GDM1 (cell line): ENCODE measurements around the gene PRPF40A.
"Not testable (repeated sequence)": the region's sequence is repeated elsewhere in the genome, so short reads cannot be mapped to it uniquely, and the experiment has no call there.

Experiments used
- DNase-seq: peaks from one replicate; lab custom pipeline; 2025; lab: John Stamatoyannopoulos, UW

The PRPF40A gene

DNA sequence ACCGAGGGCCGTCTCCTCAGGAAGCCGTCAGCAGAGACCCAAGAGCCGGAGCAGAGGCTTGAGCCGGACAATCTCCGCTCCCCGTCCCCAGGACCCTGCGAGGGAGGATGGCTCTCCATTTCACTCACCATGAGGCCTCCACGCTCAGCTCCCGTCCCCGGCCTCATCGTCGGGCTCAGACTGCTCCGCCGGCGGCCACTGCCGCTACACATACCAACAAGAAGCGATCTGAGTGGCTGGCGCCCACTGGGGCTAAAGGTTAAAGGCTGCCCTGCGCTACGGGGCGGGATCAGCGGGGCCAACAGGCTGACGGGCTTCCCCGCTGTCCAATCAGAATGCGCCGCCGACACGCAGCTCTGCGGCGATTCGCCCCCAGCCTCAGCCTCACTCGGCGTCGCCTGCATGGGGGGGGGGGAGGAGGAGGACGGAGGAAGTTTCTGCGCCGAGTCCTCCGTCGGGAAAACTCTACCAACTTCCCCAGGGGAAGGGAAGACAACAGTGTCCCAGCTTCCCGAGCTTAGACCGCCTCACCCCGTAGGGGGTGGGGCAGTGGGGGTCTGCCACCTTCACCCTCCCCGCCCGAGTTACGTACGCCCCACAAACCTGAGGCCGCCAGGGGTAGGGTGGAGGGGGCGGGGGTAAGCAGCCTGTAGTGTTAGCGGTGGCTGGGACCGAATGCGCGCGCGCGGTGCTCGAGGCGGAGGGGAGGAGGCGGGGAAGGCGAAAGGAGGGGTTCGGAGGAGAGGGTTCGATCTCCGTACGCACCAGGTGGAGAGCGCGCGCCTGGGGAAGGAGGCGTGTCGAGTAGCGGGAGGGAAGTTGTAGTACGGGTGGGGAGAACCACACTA is at the start of gene PRPF40A:
Gene PRPF40A (minus strand): TSS at position 234 of the 848 bp plus-strand sequence. CDS start 22 bp downstream, at position 212.
- DNase-seq, result peak; percentile 97

DNA sequence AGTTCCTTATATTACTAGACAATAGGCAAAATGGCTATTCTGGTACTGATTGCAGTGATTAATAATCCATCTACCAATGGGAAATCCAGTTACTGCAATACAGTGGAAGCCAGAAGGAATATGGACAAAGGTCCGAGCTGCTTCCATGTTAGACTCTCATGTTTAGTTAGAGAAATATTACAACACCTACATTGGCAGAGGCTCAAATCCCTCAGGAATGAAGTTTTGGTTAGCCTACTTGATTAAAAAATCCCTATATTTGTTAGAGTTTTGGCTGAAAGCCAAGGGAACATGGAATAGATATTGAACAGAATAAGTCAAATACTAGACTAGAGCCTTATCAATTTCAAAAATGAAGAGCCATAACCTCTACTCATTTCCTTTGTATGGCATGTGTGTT is 49.7 kb upstream of the PRPF40A start:
- no peak for DNase-seq

DNA sequence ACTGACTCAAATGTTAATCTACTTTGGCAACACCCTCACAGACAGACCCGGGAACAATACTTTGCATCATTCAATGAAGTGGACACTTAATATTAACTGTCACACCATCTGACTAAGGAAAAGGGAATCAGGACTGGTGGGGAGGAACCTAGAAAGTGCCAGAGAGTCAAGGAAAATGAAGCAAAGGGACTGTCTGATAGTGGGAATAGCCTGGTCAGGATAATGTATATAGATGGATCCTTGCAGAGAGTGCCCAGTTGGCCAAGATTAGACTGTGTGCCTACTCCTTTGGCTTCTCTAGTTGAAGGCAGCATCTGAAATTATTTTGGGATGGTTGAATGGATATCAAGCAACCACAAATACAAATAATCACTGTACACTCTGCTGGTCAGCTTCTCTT is 46.4 kb upstream of the PRPF40A start:
- no peak for DNase-seq

DNA sequence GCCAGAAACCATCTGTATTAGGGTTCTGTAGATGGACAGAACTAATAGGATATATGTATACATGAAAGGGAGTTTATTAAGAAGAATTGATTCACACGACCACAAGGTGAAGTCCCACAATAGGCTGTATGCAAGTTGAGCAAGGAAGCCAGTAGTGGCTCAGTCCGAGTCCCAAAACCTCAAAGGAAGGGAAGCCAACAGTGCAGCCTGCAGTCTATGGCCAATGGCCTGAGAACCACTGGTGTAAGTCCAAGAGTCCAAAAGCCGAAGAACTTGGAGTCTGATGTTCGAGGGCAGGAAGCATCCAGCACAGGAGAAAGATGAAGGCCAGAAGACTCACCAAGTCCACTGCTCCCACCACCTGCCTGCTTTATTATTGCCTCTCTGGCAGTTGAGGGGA is 45.9 kb upstream of the PRPF40A start:
- not testable (repeated sequence) for DNase-seq

DNA sequence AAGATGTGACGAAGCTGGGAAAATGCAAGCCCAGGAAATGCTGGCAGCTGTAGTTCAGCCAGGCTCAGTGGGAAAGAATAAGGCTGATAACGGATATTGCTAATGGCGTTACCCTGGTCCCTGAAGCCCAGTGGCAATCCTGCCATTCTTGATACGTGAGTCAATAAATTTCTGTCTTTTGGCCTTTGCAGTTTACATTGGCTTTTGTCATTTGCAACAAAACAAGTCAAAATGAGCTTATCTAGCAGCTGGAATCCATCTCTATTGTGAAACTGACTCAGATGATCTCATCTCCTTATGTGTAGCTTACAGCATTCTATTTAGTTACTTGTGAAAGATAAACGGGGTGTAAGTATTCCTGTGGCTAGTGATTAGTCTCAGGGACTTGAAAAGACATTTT is 44.9 kb upstream of the PRPF40A start:
- DNase-seq, result no peak

DNA sequence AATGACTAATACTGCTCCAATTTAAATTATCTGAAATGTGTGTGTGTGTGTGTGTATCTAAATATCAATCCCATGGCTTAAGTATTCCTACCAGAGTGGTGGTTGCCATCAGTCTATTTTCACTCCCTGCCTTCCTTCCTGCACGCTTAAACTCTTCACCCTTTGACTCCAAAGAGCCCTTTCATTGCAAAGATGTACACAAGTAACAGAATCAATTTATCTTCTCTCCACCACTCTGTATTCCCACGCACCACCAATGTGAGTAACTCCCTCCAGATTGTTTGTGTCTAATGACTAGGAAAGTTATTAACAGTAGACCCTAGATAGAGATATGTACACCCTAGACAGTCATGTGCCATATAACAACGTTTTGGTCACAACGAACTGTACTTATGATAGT is 44.0 kb upstream of the PRPF40A start:
- DNase-seq, result no peak

DNA sequence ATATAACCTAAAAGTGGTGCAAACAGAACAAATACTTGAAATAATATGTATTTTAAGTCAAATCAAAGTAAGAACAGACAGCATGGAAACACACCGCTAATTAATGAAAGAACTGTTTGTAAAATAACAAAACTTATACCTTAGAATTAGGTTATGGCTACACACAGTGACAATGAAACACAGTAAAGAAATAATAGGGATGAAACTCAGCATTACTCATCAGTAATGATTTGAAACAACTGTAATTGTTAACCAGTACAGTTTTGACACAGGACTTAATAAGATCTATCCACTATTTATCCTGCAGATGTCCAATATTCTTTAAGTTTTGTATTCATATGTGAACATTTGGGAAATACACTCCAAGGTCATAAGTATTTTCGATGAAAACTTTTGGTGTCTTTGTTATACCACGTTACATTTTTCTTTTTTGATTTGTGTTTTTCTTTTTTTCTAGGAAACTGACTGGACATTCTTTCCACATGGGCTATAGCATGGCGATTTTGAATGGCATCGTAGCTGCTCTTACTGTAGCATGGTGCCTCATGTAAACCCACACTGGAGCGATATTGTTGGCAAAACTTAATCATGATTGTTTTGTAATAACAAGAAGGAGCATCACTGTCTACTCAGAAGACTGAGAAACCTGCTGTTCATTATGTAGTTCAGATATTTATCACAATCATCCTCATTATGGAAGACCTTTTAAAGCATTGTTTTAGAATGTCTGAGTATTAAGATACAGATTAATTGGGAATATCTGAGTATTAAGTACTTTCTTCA is 42.2 kb upstream of the PRPF40A start:
- no peak for DNase-seq

DNA sequence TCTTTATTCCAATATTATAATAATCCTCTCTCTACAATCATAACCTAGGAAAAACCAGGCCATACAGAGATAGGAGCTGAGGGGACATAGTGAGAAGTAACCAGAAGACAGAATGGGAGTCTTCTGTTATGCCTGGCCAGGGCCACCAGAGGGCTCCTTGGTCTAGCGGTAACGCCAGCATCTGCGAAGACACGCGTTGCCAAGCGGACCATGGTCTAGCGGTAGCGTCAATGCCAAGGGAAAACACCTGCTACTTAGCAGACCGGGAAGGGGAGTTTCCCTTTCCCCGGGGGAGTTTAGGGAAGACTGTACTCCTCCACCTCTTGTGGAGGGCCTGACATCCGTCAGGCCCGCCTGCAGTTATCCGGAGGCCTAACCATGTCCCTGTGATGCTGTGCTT is 37.8 kb upstream of the PRPF40A start:
- no peak for DNase-seq

DNA sequence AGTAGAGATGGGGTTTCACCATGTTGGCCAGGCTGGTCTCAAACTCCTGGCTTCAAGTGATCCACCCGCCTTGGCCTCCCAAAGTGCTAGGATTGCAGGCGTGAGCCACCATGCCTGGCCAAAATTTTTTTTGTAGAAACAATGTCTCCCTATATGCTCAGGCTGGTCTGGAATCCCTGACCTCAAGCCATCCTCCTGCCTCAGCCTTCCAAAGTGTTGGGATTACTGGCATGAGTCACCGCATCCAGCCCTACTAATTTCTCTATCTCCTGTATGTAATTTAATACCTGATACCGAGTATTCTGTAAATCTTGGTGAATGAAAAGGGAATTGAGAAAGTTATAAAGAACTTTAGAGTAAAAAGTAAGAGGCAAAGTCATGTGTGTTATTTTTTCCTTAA is 30.5 kb upstream of the PRPF40A start:
- DNase-seq, result not testable (repeated sequence)

DNA sequence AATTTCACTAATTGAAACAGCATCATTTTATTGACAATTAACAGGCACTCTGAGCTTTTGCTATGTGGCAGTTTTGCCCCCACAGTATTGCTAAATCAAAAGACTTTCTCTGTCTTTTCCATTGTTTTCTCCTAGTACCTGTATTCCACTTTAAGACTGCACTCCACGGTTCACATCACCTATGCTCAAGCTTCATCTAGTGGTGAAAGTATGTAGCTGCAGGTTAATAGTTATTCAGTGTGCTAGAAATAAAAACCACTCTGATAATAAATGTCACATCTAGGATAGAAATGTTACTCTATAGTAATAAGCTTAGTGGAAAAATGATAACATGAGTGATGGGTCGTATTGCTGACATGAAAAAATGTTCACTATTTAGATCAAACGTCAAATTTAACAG is 25.7 kb upstream of the PRPF40A start:
- no peak for DNase-seq

DNA sequence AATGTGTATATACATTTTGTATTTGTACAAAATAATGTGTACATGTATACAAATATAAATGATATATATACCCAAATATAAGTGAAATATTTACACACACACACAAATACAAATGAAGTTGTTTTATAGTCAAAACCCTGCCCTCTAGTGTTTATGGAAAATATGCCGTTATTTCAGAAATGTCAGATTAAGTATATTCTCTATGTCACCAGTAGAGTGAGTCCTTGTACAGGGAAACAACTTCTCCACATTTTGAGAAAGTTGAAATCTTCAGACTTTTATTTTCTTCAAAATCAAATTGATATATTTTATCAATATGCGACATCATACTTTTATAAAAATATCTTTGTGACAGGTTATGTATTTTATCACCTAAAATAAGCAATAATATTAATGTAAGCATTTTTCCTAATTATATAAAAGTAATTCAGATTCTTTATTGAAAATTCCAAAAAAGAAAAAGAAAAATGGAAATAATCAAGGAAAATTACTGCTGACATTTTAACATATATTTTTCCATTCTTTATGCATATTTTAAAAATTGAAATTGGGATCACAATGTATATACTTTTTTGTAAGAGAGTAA is 23.6 kb upstream of the PRPF40A start:
- DNase-seq, result peak; percentile 3

DNA sequence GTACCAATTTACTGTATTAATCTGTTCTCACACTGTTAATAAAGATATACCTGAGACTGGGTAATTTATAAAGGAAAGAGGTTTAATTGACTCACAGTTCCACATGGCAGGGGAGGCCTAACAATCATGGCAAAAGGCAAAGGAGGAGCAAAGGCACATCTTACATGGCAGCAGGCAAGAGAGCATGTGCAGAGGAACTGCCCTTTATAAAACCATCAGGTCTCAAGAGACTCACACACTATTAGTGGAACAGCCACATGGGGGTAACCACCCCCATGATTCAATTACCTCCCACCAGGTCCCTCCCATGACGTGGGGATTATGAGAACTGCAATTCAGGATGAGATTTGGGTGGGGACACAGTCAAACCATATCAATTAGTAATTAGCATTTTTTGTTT is 22.4 kb upstream of the PRPF40A start:
- not testable (repeated sequence) for DNase-seq

DNA sequence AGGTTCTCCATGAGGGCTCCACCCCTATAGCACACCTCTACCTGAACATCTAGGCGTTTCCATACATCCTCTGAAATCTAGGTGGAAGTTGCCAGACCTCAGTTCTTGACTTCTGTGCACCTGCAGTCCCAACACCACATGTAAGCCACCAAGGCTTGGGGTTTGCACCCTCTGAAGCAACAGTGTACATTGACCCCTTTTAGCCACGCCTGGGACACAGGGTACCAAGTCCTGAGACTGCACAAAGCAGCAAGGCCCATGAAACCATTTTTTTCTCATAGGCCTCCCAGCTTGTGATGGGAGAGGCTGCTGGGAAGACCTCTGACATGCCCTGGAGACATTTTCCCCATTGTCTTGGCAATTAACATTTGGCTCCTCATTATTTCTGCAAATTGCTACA is 21.2 kb upstream of the PRPF40A start:
- DNase-seq, result no peak

DNA sequence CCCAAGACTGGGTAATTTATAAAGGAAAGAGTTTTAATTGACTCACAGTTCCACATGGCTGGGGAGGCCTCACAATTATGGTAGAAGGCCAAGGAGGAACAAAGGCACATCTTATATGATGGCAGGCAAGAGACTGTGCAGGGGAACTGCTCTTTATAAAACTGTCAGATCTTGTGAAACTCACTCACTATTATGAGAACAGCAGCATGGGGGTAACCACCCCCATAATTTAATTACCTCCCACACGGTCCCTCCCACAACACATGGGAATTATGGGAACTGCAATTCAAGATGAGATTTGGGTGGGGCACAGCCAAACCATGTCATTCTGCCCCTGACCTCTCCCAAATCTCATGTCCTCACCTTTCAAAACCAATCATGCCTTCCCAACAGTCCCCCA is 20.2 kb upstream of the PRPF40A start:
- not testable (repeated sequence) for DNase-seq

DNA sequence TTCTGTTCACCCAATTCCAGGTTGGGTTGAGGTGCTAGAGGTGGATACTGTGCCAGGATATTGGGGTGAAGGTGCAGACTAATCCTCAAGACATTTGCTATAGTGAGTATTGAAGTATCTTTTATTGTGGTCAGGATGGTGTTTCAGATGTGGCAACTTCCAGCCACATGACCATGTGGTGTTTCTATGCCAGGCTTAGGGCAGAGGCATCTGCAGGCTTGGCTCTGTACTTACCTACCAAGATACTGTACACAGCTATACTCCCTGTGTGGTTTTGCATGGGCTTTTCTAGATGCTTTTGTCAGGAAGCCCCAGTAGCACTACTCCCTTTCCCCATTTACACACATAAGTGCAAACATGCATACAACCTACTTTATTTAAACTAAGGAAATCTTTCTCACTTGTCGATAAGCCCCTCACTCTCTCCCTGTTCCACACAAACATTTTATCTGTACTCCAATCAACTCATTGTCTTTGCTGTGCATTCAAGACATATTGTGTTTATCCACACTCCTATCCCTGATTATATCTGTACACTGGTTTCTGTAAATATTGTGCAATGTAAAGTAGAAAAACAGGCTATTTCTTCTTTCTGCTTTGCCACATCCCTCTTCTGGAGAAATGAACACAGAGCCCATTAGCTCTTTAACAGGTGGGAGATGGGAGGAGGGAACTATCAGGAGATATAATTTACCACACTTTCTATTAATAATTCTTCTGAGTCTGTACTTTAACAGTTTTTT is 13.5 kb upstream of the PRPF40A start:
- no peak for DNase-seq

DNA sequence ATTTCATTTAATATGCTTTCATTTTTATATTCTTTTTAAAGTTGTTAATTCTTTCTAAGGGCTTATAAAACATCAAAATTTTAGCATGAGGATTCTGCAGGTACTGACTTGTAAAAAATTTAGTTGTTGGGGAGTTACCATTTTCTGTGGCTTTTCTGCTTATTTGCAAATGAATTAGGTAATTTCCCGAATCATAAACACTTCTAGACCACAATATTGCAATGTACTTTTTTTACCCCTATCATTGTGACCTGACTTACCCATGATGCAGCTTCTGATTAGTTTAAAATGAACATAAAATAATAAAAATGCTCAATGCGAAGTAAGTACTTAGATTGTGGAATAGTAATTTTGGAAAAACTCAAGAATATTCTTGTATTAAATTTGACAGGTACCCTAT is 12.6 kb upstream of the PRPF40A start:
- DNase-seq, result no peak

DNA sequence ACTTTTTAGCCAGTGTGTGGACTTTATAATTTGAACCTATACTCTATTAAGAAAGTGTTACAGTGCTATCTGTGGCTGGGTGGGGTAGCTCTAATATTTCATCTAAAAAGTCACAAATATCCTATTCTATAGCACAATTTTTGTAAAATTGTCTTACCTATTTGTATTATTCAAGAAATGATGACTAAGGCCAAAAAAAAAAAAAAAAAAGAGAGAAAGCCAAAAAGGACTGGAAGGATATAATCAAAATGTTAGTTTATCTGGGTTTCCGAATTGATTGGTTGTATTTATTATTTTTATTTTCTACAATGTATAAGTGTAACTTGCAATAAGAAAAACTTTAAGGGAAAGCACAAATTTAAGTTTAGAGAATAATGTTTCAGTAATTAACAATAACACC is 6.7 kb upstream of the PRPF40A start:
- DNase-seq, result no peak

DNA sequence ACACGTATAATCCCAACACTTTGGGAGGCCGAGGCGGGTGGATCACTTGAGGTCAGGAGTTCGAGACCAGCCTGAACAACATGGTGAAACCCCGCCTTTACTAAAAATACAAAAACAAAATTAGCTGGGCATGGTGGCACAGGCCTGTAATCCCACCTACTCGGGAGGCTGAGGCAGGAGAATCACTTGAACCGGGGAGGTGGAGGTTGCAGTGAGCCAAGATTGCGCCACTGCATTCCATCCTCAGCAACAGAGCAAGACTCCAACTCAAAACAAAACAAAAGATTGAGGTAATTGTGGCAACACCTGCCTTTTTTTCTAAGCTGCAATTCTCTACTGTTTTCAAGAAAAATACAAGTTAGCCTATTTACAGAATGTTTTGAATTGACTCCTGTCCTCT is 5.4 kb upstream of the PRPF40A start:
- not testable (repeated sequence) for DNase-seq

DNA sequence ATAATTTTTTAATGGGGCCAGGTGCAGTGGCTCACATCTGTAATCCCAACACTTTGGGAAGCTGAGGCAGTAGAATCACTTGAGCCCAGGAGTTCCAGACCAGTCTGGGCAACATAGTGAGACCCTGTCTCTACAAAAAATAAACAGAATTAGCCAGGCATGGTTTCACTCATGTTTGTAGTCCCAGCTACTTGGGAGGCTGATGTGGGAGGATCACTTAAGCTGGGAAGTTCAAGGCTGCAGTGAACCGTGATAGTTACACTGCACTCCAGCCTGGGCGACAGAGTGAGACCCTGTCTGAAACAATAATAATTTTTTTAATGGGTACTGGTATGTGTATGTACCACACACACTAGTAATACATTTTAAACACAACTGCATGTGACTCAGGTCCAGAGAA is 3.5 kb upstream of the PRPF40A start:
- DNase-seq, result no peak

DNA sequence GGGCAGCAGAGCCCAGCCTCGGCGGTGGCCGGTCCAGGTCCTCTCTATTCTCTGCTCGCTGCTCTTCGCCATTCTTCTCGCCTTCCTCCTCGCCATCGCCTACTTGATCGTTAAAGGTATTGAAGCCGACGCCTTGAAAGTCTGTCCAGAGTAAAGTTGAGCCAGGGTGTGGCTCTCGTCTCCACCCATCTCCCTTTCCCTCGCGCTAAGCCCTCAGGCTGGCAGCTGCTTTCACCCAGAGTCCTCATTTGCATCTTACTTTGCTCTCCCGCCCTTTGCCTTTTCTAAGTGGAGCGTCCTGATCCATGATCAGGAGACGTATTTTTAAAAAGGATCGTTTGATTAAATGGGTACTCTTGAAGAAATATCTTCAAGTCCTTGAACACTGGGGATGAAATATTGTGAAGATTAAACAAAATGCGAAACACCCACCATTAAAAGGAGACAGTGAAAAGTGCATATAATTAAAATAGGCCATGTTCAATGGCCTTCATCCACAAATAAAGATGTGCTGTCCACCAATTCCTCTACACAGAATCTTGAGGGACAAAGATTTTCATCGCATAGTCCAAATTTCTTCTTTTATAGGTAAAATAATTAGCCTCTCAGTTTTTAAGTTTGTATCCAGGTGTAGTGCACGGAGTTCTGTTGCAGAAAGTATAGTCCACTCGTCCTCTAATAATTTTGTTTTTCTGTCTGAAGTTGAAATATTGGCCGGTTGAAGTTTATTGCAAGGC is 1.8 kb upstream of the PRPF40A start:
- DNase-seq, result no peak

DNA sequence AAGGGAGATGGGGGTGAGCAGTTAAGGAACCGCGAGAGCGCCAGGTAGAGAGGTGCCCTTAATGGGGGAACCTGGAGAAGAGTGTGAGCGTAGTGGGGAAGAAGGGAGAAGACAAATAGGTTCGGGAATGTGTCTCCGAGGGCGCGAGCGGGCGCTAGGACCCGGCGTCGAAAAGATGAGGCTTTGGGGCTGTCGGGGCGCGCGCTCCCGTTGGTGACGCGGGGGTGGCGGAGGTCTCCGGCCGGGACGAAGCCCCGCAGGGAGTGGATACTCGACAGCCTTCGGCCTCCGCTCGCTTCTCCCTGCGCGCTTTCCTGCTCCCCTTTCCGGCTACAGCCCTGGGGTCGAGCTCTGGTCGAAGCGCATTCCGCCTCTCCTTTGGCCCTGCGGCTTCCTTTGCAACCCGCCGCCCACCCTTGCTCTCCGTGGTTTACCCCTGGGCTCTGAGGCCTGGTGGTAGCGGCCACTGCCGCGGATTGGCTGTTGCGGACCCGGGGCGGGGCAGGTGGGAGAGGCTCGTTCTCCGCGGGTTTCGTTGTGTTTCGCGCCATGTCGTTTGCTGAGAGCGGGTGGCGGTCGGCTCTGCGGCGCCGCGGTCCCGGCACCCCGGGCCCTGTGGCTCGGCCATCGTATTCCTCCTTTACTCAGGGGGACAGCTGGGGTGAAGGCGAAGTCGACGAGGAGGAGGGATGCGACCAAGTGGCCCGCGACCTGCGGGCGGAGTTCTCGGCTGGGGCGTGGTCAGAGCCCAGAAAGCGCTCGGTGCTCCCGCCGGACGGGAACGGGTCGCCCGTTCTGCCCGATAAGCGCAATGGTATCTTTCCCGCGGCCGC is 1.0 kb upstream of the PRPF40A start, which contains the start of gene ARL6IP6:
Gene ARL6IP6 (plus strand): TSS at position 545 of the 833 bp plus-strand sequence. CDS start 5 bp downstream, at position 550.
- DNase-seq, result peak; percentile 90
